IMR-90 (cell line): ENCODE results near the gene HAND1. TPM values are rescaled to one million over a fixed set of nuclear protein-coding genes. Genes with fewer than 3 reads are reported as not detected.

Experiments used
- ATAC-seq: fragments of 200-7000 bp; cut with Tn5 transposase; 2 replicates; pipeline ENCODE4 v1.9.1; 2020; ENCODE audit warnings: low read depth, mild to moderate bottlenecking, moderate library complexity
- BruUV-seq: library from RNA; stranded (reverse); fragments of 400-500 nt; replicated peaks from 2 replicates; lab custom pipeline; 2021; lab: Mats Ljungman, UMichigan
- CTCF ChIA-PET: fragments of 300-600 bp; formaldehyde crosslinking; extraction: SDS; loops from one replicate; lab custom pipeline; 2021; ENCODE audit warnings: antibody characterized with exemption; lab: Yijun Ruan, JAX
- POLR2A ChIA-PET: fragments of 300-600 bp; sonication (Branson Sonifier 250); formaldehyde crosslinking; loops from one replicate; lab custom pipeline; 2022; ENCODE audit warnings: antibody characterized with exemption; ENCODE audit not compliant: unreplicated experiment; lab: Charles Lee
- DNase-seq: peaks from one replicate; pipeline ENCODE4 v3.0.0; 2013
- H2AFZ ChIP-seq: replicated peaks from 2 replicates; pipeline ENCODE3; 2013; ENCODE audit warnings: low read length, mild to moderate bottlenecking; ENCODE audit not compliant: poor library complexity
- H2AK5ac ChIP-seq: 2 replicates; pipeline ENCODE4 v1.6.1; 2013; ENCODE audit warnings: low read depth, low read length, inconsistent platforms
- H2AK9ac ChIP-seq: replicated peaks from 2 replicates; pipeline ENCODE3; 2013; ENCODE audit warnings: mild to moderate bottlenecking, low read depth, low read length, moderate library complexity; ENCODE audit not compliant: poor library complexity
- H2BK120ac ChIP-seq: 2 replicates; pipeline ENCODE4 v1.6.1; 2013; ENCODE audit warnings: low read depth, low read length, inconsistent platforms
- H2BK15ac ChIP-seq: 3 replicates; pipeline ENCODE4 v1.6.1; 2013; ENCODE audit warnings: low read depth, low read length, inconsistent platforms
- H2BK20ac ChIP-seq: 2 replicates; pipeline ENCODE4 v1.6.1; 2013; ENCODE audit warnings: low read depth, mild to moderate bottlenecking, inconsistent platforms, low read length, moderate library complexity
- H2BK5ac ChIP-seq: 2 replicates; pipeline ENCODE4 v1.6.1; 2013; ENCODE audit warnings: mild to moderate bottlenecking, low read depth, low read length, inconsistent platforms; ENCODE audit not compliant: poor library complexity, severe bottlenecking
- H3K14ac ChIP-seq: replicated peaks from 2 replicates; pipeline ENCODE4 v1.6.1; 2013; ENCODE audit warnings: low read depth, low read length, inconsistent platforms
- H3K18ac ChIP-seq: 2 replicates; pipeline ENCODE4 v1.6.1; 2013; ENCODE audit warnings: low read depth, low read length, control low read depth
- H3K23ac ChIP-seq: 2 replicates; pipeline ENCODE4 v1.6.1; 2013; ENCODE audit warnings: low read depth, low read length, inconsistent platforms
- H3K27ac ChIP-seq: 2 replicates; pipeline ENCODE4 v1.5.1; 2013; ENCODE audit warnings: mild to moderate bottlenecking, control low read depth, low read length; ENCODE audit not compliant: insufficient read depth
- H3K27me3 ChIP-seq: 2 replicates; pipeline ENCODE4 v1.6.1; 2013; ENCODE audit warnings: low read length; ENCODE audit not compliant: control insufficient read depth, insufficient read depth
- H3K36me3 ChIP-seq: 2 replicates; pipeline ENCODE4 v1.6.1; 2013; ENCODE audit warnings: low read length, mixed read lengths; ENCODE audit not compliant: control insufficient read depth, insufficient read depth
- H3K4ac ChIP-seq: 2 replicates; pipeline ENCODE4 v1.6.1; 2013; ENCODE audit warnings: low read depth, low read length, inconsistent platforms
- H3K4me1 ChIP-seq: 2 replicates; pipeline ENCODE4 v1.6.1; 2013; ENCODE audit warnings: low read length, mixed read lengths; ENCODE audit not compliant: control insufficient read depth, insufficient read depth
- H3K4me2 ChIP-seq: 2 replicates; pipeline ENCODE4 v1.6.1; 2013; ENCODE audit warnings: low read depth, mild to moderate bottlenecking, control low read depth, low read length, moderate library complexity
- H3K4me3 ChIP-seq: 2 replicates; pipeline ENCODE4 v1.5.1; 2013; ENCODE audit warnings: low read depth, mild to moderate bottlenecking, control low read depth, low read length, moderate library complexity; ENCODE audit not compliant: insufficient read depth
- H3K56ac ChIP-seq: 2 replicates; pipeline ENCODE4 v1.6.1; 2013; ENCODE audit warnings: low read length, inconsistent platforms; ENCODE audit not compliant: insufficient read depth; ENCODE audit errors: extremely low read depth
- H3K79me1 ChIP-seq, 2 experiments: 2 replicates each; pipeline ENCODE4 v1.6.1; 2013; ENCODE audit warnings: low read length in 2 of 2, inconsistent platforms in 1 of 2, low read depth in 1 of 2
- H3K9ac ChIP-seq: 2 replicates; pipeline ENCODE4 v1.6.1; 2013; ENCODE audit warnings: low read depth, low read length, control low read depth
- H3K9me1 ChIP-seq: 2 replicates; pipeline ENCODE4 v1.6.1; 2013; ENCODE audit warnings: low read length, inconsistent platforms; ENCODE audit not compliant: insufficient read depth
- H3K9me3 ChIP-seq: 2 replicates; pipeline ENCODE4 v1.6.1; 2013; ENCODE audit warnings: low read length; ENCODE audit not compliant: control insufficient read depth, insufficient read depth
- H4K20me1 ChIP-seq: 2 replicates; pipeline ENCODE4 v1.6.1; 2013; ENCODE audit warnings: low read length, inconsistent platforms; ENCODE audit not compliant: insufficient read depth
- H4K5ac ChIP-seq: 2 replicates; pipeline ENCODE4 v1.6.1; 2013; ENCODE audit warnings: mild to moderate bottlenecking, low read depth, low read length, control low read depth
- H4K8ac ChIP-seq, 2 experiments: 2 replicates each; pipeline ENCODE4 v1.6.1; 2013; ENCODE audit warnings: low read depth in 2 of 2, low read length in 2 of 2, control low read depth in 1 of 2, inconsistent platforms in 1 of 2
- H4K91ac ChIP-seq: 2 replicates; pipeline ENCODE4 v1.6.1; 2013; ENCODE audit warnings: low read depth, low read length, inconsistent platforms; ENCODE audit not compliant: insufficient read depth
- MAFK ChIP-seq: IDR thresholded peaks from 2 replicates; pipeline ENCODE4 v1.6.1; 2012; ENCODE audit warnings: low read depth, low read length, improper control_type of control experiment
- WGBS, 2 experiments: methylation state at CpG; one replicate each; pipeline versions ENCODE4 v1.1.5 to v1.1.7; 2013; ENCODE audit warnings: missing lambda C conversion rate in 2 of 2; ENCODE audit not compliant: insufficient read length in 1 of 2; ENCODE audit errors: extremely low coverage in 2 of 2; 5-methylcytosine and 5-hydroxymethylcytosine counted together
- dilution Hi-C: fragments of 300-500 bp; cut with HindIII; formaldehyde crosslinking; loops from one replicate; pipeline ENCODE4 v1.14.3; 2018; ENCODE audit warnings: low sequenced_read_pairs; ENCODE audit not compliant: unreplicated experiment
- in situ Hi-C: fragments of 300-500 bp; cut with MboI; formaldehyde crosslinking; loops from 3 replicates; pipeline ENCODE4 v1.14.3; 2019; ENCODE audit warnings: low sequenced_read_pairs, inconsistent platforms, mixed read lengths
- intact Hi-C: fragments of 100-400 bp; cut with micrococcal nuclease; formaldehyde crosslinking; loops from 2 replicates; pipeline ENCODE4 v1.10.0; 2022
- polyA plus RNA-seq, 3 experiments: library from polyadenylated mRNA; depleted of rRNA; stranded (reverse); fragments of >200 nt; gene quantifications; 2 replicates each; pipeline ENCODE4 v1.2.3, GENCODE V29; 2012; ENCODE audit warnings: low replicate concordance in 1 of 3
- total RNA-seq: library from RNA; depleted of rRNA; stranded (reverse); fragments of >200 nt; gene quantifications from 2 replicates; pipeline ENCODE4 v1.2.3, GENCODE V29; 2012

HAND1 gene
- total and polyA plus RNA-seq, 2 of the 4 experiments (the other 2 are of a cell fraction): not detected

- no peak overlapping the region for H4K8ac ChIP-seq
- H3K36me3 ChIP-seq: no peaks in the 10 kb centered on the region
- H3K23ac ChIP-seq: no peak overlapping the region
- H2AK9ac ChIP-seq: peak overlapping the region; percentile 61
- no peak overlapping the region for H2AFZ ChIP-seq
- no peaks in the 10 kb centered on the region for H3K79me1 ChIP-seq
- no peak overlapping the region for H3K14ac ChIP-seq
- H3K4me3 ChIP-seq: no peak overlapping the region
- no peak overlapping the region for H2BK120ac ChIP-seq
- H4K20me1 ChIP-seq: no peaks in the 10 kb centered on the region
- DNase-seq (no peak), ATAC-seq (no peak)
- no peak overlapping the region for H3K18ac ChIP-seq
- H2BK15ac ChIP-seq: no peak overlapping the region
- no peaks in the 10 kb centered on the region for H3K9me3 ChIP-seq
- ChIA-PET POLR2A (no interaction called here), CTCF (no interaction called here)
- in situ Hi-C loops: no loop called here
- intact Hi-C loops: no loop called here
- WGBS, 2 experiments: no CpG with 5 or more reads among the region's 2 CpGs
- no peak overlapping the region for H2BK20ac ChIP-seq
- H3K27me3 ChIP-seq: peaks cover 48% of the 10 kb centered on the region
- H3K4ac ChIP-seq: no peak overlapping the region
- H3K9me1 ChIP-seq: no peaks in the 10 kb centered on the region
- no peak overlapping the region for H3K27ac ChIP-seq
- no peaks in the 10 kb centered on the region for H3K4me1 ChIP-seq
- BruUV-seq: no TSS peak
- H2AK5ac ChIP-seq: no peak overlapping the region
- no peak overlapping the region for H2BK5ac ChIP-seq
- H3K4me2 ChIP-seq: no peak overlapping the region
- H3K56ac ChIP-seq: no peak overlapping the region
- no peak overlapping the region for H4K5ac ChIP-seq
- no peak overlapping the region for H4K91ac ChIP-seq
- no peak overlapping the region for H3K9ac ChIP-seq
- TF ChIP-seq MAFK: no peak
- dilution Hi-C loops: no loop called here
Observed at GRCh38 chr5:154498994-154499393, 21.0 kb upstream of the HAND1 start.
